ENCODE results near the gene ZNF615.

Gene ZNF615

GRCh38 chr19:51948975-51949374, 59.0 kb downstream of the ZNF615 start:
- no peak overlapping the region for H3K27ac ChIP-seq (ENCODE audit: low read depth, low read length)
- H3K36me3 ChIP-seq (ENCODE audit: insufficient read depth, low read length) = peaks cover 20% of the 10 kb centered on the region
- H3K4me3 ChIP-seq (ENCODE audit: low read depth, low read length) = peak overlapping the region; percentile 64

GRCh38 chr19:51946602-51947001, 61.4 kb downstream of the ZNF615 start:
- H3K36me3 ChIP-seq (ENCODE audit: insufficient read depth, low read length) = peaks cover 44% of the 10 kb centered on the region
- H3K4me1 ChIP-seq (ENCODE audit: control insufficient read depth, insufficient read depth, low read length, unreplicated experiment) = no peaks in the 10 kb centered on the region
- H2AFZ ChIP-seq (ENCODE audit: low read length, unreplicated experiment) = no peak overlapping the region
- H3K4me3 ChIP-seq (ENCODE audit: low read depth, low read length) = no peak overlapping the region
- no peak overlapping the region for H3K27ac ChIP-seq (ENCODE audit: low read depth, low read length)
- no peaks in the 10 kb centered on the region for H3K79me2 ChIP-seq (ENCODE audit: control insufficient read depth, insufficient read depth, low read length, unreplicated experiment)
- H3K27me3 ChIP-seq (ENCODE audit: insufficient read depth, low read length) = no peaks in the 10 kb centered on the region

More at GRCh38 chr19:51948975-51949374, 59.0 kb downstream of the ZNF615 start:
- Histone ChIP-seq H3K79me2 (ENCODE audit: control insufficient read depth, insufficient read depth, low read length, unreplicated experiment) (no peaks in the 10 kb centered on the region), H3K4me1 (ENCODE audit: control insufficient read depth, insufficient read depth, low read length, unreplicated experiment) (no peaks in the 10 kb centered on the region), H3K27me3 (ENCODE audit: insufficient read depth, low read length) (no peaks in the 10 kb centered on the region), H2AFZ (ENCODE audit: low read length, unreplicated experiment) (peak overlapping the region; percentile 50)

GRCh38 chr19:51944798-51945552, 63.0 kb downstream of the ZNF615 start:
- H3K27me3 ChIP-seq (ENCODE audit: insufficient read depth, low read length) = no peaks in the 10 kb centered on the region
- H3K27ac ChIP-seq (ENCODE audit: low read depth, low read length) = no peak overlapping the region
- no peak overlapping the region for H3K4me3 ChIP-seq (ENCODE audit: low read depth, low read length)
- H3K36me3 ChIP-seq (ENCODE audit: insufficient read depth, low read length) = peaks cover 58% of the 10 kb centered on the region
- no peaks in the 10 kb centered on the region for H3K4me1 ChIP-seq (ENCODE audit: control insufficient read depth, insufficient read depth, low read length, unreplicated experiment)
- H2AFZ ChIP-seq (ENCODE audit: low read length, unreplicated experiment) = no peak overlapping the region
- H3K79me2 ChIP-seq (ENCODE audit: control insufficient read depth, insufficient read depth, low read length, unreplicated experiment) = no peaks in the 10 kb centered on the region
